T follicular helper cell (primary cell): ENCODE results near the gene CSH1.
A peak's percentile ranks its signal among the peaks of the same experiment; 100 is the strongest.
"Not testable (repeated sequence)": the region's sequence is repeated elsewhere in the genome, so short reads cannot be mapped to it uniquely, and the experiment has no call there.

Experiments used
- DNase-seq: peaks from one replicate; pipeline ENCODE4 v3.0.0-alpha.2; 2020; ENCODE audit warnings: low read depth

Gene CSH1

GRCh38 chr17:63904796-63905195 is 8.4 kb upstream of the CSH1 start:
- not testable (repeated sequence) for DNase-seq

- DNase-seq, result not testable (repeated sequence)
Observed at GRCh38 chr17:63903787-63904201, 7.4 kb upstream of the CSH1 start.

DNA sequence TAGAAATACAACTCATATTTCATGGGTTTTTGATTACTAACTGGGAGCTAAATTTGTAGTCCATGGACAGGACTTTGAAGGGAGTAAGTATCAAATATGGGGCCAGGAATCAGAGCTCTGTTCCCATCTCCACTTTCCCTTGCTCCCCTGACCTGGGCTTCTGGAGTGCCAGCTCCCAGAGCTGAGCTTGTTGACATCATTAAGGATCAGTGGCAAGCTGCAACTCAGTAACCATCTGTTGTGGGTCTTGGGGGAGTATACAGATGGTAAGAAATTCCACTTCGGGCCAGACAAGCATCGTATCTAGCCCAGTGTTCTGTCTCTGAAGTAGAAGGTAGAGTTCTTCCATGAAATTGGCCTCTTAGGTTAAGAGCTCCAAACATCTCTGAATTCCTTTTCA is 5.6 kb upstream of the CSH1 start:
- not testable (repeated sequence) for DNase-seq

DNA sequence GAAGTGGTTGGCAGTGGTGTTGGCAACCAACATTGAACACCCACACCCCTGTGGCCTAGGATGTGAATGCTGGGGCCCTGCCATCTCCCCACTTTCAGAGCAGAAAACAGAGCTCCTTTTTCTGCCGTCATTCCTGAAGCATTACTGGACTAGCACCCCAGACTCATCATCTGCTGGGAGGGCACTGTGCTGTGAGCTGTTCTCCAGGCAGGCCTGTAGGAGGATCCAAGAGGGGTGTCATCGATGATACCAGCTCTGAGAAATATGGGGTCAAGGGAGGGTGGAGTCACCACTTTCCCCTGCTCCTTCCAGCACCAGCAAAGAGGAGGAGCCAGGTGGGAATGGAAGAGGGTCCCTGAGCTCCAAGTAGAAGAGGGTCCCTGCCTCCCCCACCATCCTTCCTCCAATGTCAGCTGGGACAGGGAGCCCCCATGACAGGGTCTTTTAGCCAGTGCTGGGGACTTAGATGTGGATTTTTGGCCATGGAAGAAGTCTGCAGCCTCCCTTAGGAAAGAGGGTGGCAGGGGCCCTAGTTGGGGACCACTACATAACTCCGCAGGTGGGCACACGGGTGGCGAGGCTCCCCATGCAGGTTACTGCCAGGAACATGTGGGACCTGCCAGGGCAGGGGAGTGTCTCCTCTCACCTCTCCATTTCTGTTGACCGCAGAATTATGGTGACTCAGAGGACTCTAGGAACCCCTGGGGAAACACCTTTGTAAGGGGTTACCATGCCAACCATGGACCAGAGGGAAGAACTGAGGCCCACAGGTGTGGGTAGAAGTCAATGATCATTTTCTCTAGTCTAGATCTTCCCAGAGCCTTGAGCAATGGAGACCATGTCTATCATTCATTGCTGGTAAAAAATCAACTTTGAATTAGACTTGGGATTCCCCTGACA is 2.8 kb upstream of the CSH1 start:
- DNase-seq, result not testable (repeated sequence)

DNA sequence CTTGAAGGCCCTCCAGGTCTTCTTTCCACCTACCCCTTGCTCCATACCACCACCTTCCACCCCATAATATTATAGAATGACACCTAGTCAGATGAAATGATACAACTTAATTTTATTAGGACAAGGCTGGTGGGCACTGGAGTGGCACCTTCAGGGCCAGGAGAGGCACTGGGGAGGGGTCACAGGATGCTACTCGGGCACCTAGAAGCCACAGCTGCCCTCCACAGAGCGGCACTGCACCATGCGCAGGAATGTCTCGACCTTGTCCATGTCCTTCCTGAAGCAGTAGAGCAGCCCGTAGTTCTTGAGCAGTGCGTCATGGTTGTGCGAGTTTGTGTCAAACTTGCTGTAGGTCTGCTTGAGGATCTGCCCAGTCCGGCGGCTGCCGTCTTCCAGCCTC is 1.6 kb downstream of the CSH1 start:
- not testable (repeated sequence) for DNase-seq

DNA sequence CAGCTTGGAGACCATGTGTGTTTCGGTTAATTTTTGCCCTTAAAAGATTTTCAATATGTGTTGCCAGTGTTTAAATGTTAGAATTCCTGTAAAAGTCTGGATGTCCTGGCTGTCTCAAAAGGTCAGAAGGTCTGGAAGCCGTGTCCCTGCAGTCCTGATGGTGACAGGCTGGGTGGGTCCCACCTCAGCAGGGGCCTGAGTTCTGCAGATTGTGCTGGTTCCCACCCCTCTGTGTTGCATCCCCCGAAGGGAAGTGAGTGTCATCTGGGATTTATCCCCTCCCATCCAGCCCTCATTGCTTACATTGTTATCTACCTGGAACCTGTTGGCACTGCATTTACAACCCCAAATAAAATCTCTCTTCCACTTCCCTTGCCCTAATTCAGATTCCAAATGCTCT is 2.4 kb downstream of the CSH1 start:
- DNase-seq, result not testable (repeated sequence)

GRCh38 chr17:63892316-63893037 is 3.9 kb downstream of the CSH1 start:
- DNase-seq, result not testable (repeated sequence)

DNA sequence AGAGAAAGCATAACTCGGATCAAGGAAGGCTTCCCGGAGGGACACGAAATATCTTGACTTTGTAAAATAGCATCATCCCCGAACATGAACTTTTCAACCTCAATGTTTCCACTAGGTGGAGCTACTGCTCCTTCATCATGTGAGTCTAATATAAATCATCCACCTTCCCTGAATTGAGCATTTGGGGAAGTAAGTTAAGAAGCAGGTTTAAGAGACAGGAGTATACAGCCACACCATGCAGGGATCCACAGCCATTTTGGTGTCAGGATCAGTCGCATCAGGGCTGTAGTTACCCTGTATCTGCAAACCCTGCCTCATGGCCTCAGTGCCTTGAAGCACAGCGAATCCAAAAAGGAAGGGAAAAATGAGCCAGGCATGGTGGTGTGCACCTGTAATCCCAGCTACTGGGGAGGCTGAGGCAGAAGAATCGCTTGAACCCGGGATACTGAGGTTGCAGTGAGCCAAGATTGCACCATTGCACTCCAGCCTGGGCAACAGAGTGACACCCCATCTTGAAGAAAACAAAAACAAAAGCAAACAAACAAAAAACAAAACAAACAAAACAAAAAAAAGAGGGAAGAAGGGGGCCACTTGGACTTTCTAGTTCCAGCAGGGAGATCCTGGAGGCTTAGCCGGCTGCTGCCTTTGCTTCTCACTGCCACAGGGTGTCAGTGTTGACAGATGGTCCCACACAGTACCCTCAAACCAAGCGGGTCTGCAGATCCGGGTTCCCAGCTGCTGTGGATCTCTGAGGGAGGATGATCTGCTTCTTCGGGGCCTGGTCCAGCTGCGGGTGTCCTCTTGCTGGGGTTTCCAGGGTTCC is 7.1 kb downstream of the CSH1 start:
- DNase-seq, result not testable (repeated sequence)

DNA sequence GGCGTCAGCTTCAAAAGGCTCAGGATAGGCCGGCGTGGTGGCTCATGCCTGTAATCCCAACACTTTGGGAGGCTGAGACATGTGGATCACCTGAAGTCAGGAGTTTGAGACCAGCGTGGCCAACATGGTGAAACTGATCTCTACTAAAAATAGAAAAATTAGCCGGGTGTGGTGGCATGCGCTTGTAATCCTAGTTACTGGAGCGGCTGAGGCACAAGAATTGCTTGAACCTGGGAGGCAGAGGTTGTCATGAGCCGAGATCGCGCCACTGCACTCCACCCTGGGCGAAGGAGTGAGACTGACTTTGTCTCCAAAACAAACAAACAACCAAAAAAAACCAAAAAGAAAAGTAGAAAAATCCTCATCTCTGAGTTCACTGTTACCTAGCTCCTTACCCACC is 11.3 kb downstream of the CSH1 start:
- not testable (repeated sequence) for DNase-seq

- DNase-seq, result not testable (repeated sequence)
Observed at GRCh38 chr17:63882626-63883126, 13.7 kb downstream of the CSH1 start.

GRCh38 chr17:63881935-63882601 is 14.3 kb downstream of the CSH1 start, which contains the start of gene GH2:
Gene GH2 (minus strand): TSS chr17:63881944. CDS start chr17:63881801, 143 bp downstream.
- DNase-seq, result peak; percentile 45

- not testable (repeated sequence) for DNase-seq
Observed at GRCh38 chr17:63881337-63881736, 15.0 kb downstream of the CSH1 start.

DNA sequence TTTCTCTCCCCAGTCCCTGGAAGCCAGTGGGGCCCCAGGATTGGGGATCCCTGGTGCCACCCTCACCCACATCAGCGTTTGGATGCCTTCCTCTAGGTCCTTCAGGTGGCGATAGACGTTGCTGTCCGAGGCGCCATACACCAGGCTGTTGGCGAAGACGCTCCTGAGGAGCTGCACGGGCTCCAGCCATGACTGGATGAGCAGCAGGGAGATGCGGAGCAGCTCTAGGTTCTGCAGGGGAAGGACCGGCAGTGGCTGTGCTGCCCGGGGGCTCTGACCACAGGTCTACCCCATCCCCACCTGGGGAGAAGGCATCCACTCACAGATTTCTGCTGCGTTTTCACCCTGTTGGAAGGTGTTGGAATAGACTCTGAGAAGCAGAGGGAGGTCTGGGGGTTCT is 15.7 kb downstream of the CSH1 start:
- no peak for DNase-seq

DNA sequence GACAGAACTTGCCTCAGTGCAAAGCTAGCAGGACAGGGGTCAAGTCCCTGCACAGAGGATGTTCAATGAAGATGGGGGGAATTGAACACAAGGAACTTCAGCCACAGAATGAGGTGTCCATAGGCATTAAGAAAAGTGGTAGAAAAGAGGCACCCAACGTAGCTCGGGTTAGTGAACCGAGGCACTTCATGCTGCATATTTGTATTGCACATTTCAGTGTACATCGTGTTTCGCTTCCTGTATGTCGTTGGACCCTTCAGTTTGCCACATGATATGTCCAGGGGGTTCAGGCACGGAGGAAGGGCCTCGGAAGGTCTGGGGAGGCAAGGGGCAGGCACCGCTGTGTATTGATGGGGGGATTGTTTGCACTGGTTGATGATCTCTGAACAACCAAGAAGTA is 18.0 kb downstream of the CSH1 start:
- DNase-seq, result not testable (repeated sequence)

GRCh38 chr17:63874693-63875092 is 21.7 kb downstream of the CSH1 start:
- DNase-seq, result not testable (repeated sequence)

DNA sequence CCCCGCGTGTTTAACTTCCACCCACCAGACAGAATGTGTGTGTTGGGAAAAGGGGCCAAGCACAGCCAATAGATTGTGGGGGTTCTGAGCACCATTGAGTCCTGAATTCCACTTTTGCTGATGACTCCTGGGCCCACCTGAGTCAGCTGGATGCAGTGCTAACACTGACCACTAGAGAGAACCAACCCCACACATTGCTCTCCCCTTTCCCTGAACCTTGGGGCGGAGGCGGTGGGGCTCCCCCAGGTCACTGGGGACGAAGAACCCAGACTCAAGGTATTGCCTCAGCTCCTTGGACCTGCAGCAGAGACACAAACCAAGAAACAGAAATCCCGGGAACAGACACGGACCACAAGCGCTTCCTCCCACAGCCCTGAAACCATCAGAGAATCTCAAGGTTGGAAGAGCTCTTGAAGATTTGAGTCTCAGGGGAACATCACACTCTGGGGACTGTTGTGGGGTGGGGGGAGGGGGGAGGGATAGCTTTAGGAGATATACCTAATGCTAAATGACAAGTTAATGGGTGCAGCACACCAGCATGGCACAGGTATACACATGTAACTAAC is 22.2 kb downstream of the CSH1 start:
- not testable (repeated sequence) for DNase-seq

GRCh38 chr17:63873577-63873976 is 22.8 kb downstream of the CSH1 start, which contains the start of gene CSH2:
Gene CSH2 (minus strand): TSS chr17:63873677. CDS start chr17:63873614, 63 bp downstream.
- not testable (repeated sequence) for DNase-seq

DNA sequence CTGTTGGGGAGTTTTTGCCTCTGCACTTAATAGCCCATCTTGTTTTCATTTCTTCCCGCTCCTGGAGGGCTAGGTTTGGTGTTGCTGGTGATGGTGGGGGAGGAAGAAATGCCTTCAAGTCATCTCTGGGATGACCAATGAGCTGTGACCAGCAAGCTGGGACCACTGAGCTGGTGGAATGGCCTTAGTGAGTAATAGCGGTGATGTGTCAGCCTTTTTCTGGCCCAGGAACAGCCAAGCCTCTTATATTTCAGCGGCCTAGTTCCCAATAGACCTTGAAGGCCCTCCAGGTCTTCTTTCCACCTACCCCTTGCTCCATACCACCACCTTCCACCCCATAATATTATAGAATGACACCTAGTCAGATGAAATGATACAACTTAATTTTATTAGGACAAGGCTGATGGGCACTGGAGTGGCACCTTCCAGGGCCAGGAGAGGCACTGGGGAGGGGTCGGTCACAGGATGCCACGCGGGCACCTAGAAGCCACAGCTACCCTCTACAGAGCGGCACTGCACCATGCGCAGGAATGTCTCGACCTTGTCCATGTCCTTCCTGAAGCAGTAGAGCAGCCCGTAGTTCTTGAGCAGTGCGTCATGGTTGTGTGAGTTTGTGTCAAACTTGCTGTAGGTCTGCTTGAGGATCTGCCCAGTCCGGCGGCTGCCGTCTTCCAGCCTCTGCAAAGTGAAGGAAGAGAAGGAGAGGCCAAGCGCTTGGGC is 24.6 kb downstream of the CSH1 start:
- not testable (repeated sequence) for DNase-seq

DNA sequence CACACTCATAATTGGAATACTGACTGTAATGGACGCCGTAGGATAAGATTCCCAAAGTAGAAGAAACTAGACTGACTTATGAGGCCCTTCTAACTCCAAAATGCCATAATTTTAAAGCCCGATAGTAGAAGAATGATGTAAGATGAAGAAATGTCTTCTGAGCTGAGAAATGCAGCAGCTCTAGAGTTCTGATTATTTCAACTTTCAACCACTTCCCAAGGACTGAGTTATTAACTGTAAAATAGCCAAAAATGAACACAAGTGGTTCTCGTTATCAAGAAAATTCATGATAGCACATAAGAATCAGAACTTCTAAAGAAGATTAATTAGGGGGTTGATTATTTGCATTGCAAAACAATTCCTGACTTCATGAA is 26.1 kb downstream of the CSH1 start:
- not testable (repeated sequence) for DNase-seq
